Mammary epithelial cell (primary cell): Measurements from ENCODE around the gene CRKL.

Experiments used
- CTCF ChIP-seq, 2 donors: IDR thresholded peaks in 1 of 2; conservative IDR thresholded peaks in 1 of 2; 2 replicates each; pipeline ENCODE4 v1.5.1; 2011 to 2012; ENCODE audit warnings: inconsistent platforms in 2 of 2, low read length in 2 of 2, mild to moderate bottlenecking in 2 of 2, control low read depth in 1 of 2, low read depth in 1 of 2; ENCODE audit not compliant: insufficient read depth in 1 of 2; ENCODE audit errors: extremely low read depth in 1 of 2
- EZH2 ChIP-seq: IDR thresholded peaks from 2 replicates; pipeline ENCODE4 v1.6.1; 2012; ENCODE audit warnings: low read length, inconsistent platforms, borderline replicate concordance

- no peak for TF ChIP-seq CTCF (conservative IDR thresholded peaks at IDR 0.05 in 1 of 2, IDR thresholded peaks at IDR 0.05 in 1 of 2; ENCODE audit: extremely low read depth in 1 of 2, insufficient read depth in 1 of 2, low read depth in 1 of 2, low read length in 2 of 2)
- TF ChIP-seq EZH2 = no peak
Observed at GRCh38 chr22:20992056-20992442, 74.8 kb downstream of the CRKL start.
